ENCODE measurements around the gene CD5L. TPM values are rescaled to one million over a fixed set of nuclear protein-coding genes. Genes with fewer than 3 reads are reported as not detected.

Gene CD5L
- total and polyA plus RNA-seq, 4 donors: 1.0 TPM; not detected in 3

- DNase-seq: no peak
- no peaks in the 10 kb centered on the region for H3K9me3 ChIP-seq (ENCODE audit: control insufficient read depth, low read length)
- H3K27ac ChIP-seq (ENCODE audit: low read depth in 1 of 2, low read length in 2 of 2): no peak overlapping the region
- H3K36me3 ChIP-seq (ENCODE audit: control insufficient read depth in 1 of 2, insufficient read depth in 2 of 2, low read length in 1 of 2): no peaks in the 10 kb centered on the region
- H3K4me3 ChIP-seq (ENCODE audit: low read length in 2 of 2): no peak overlapping the region
- H3K4me1 ChIP-seq (ENCODE audit: control insufficient read depth in 1 of 2, insufficient read depth in 2 of 2, low read length in 2 of 2): no peaks in the 10 kb centered on the region
- ATAC-seq (ENCODE audit: low FRiP score): no peak
- no peaks in the 10 kb centered on the region for H3K27me3 ChIP-seq (ENCODE audit: control insufficient read depth in 1 of 2, insufficient read depth in 2 of 2, low read length in 1 of 2)
- 86 to 91% methylated on average over 2 of the region's 2 CpGs for whole genome bisulfite sequencing, 2 donors
- intact Hi-C loops (cut with DNase I): no loop called here
These were observed 7.7 kb upstream of the CD5L start for GRCh38 chr1:157849229-157849875.

DNA sequence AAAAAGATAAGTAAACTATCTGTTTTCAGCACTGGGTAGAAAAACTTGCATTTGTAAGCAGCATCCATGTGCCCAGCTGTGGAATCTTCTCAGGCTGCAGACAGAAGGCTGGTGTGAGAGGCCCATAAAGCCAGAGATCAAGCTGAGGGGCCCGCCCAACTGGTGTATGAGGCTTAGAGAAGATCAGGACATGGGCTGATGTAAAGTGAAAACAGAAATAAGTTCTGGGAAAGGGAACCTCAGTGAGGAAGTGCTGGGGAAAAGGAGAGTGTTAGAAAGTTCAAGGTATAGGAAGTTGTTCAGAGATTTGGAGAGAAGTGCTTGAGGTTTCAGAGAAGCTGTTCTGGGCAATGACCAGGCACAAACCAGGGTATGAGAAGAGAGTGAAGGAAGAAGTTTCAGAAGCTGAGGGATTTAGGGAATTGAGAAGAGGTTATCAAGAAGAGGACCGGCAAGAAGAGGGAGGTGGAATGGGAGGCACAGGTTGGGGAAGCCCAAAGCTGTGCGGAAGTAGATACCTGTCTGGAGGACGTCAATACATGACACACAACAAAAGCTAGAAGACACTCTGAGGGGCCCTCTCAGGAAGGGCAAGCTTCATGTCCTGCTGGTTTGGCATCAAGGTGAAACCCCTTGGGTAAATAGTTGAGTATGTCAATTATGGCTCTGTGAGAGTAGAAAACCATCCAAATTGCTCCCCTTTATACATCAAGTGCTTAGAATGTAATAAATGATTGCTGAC, 2.7 kb upstream of the CD5L start:
- peak in 1 of 2 donors; percentile 51 for DNase-seq
- Histone ChIP-seq H3K9me3 (ENCODE audit: control insufficient read depth, low read length) (no peaks in the 10 kb centered on the region), H3K27me3 (ENCODE audit: control insufficient read depth in 1 of 2, insufficient read depth in 2 of 2, low read length in 1 of 2) (no peaks in the 10 kb centered on the region), H3K4me1 (ENCODE audit: control insufficient read depth in 1 of 2, insufficient read depth in 2 of 2, low read length in 2 of 2) (no peaks in the 10 kb centered on the region), H3K36me3 (ENCODE audit: control insufficient read depth in 1 of 2, insufficient read depth in 2 of 2, low read length in 1 of 2) (no peaks in the 10 kb centered on the region), H3K4me3 (ENCODE audit: low read length in 2 of 2) (no peak overlapping the region), H3K27ac (ENCODE audit: low read depth in 1 of 2, low read length in 2 of 2) (no peak overlapping the region)
- 70 to 79% methylated on average over 4 of the region's 4 CpGs for WGBS, 2 donors
- intact Hi-C loops (cut with DNase I): no loop called here
- ATAC-seq (ENCODE audit: low FRiP score): no peak

- no peaks in the 10 kb centered on the region for H3K36me3 ChIP-seq (ENCODE audit: control insufficient read depth in 1 of 2, insufficient read depth in 2 of 2, low read length in 1 of 2)
- H3K4me3 ChIP-seq (ENCODE audit: low read length in 2 of 2): no peak overlapping the region
- no peaks in the 10 kb centered on the region for H3K27me3 ChIP-seq (ENCODE audit: control insufficient read depth in 1 of 2, insufficient read depth in 2 of 2, low read length in 1 of 2)
- H3K4me1 ChIP-seq (ENCODE audit: control insufficient read depth in 1 of 2, insufficient read depth in 2 of 2, low read length in 2 of 2): no peaks in the 10 kb centered on the region
- H3K9me3 ChIP-seq (ENCODE audit: control insufficient read depth, low read length): peaks cover 3% of the 10 kb centered on the region
- intact Hi-C loops (cut with DNase I): no loop called here
- H3K27ac ChIP-seq (ENCODE audit: low read depth in 1 of 2, low read length in 2 of 2): no peak overlapping the region
- WGBS, 2 donors: 76 to 83% methylated on average over 1 of the region's 1 CpG
- ATAC-seq (ENCODE audit: low FRiP score) (no peak), DNase-seq (no peak)
These were observed 1.3 kb upstream of the CD5L start for GRCh38 chr1:157842939-157843338.

DNA sequence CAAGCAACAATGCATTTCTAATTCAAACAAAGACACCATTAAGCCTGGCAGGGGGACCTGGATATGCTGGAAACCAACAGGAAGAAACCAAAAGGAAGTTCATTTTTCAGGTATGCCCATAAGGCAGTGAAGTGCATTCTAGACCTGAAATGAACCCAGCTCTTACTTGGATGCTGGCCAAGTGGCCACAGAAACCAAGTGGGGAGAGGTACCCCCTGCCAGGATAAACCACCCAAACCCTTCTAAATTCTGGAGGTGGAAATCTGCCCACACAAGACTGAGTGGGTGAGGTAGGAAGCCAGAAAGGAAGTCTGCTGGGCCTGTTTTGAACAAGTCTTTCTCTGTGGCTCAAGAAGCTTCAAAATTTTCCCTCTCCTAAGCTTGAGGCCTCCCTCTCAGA, 2.6 kb downstream of the CD5L start:
- DNase-seq: no peak
- H3K9me3 ChIP-seq (ENCODE audit: control insufficient read depth, low read length): peaks cover 3% of the 10 kb centered on the region
- ATAC-seq (ENCODE audit: low FRiP score): no peak
- no peak overlapping the region for H3K4me3 ChIP-seq (ENCODE audit: low read length in 2 of 2)
- no peaks in the 10 kb centered on the region for H3K4me1 ChIP-seq (ENCODE audit: control insufficient read depth in 1 of 2, insufficient read depth in 2 of 2, low read length in 2 of 2)
- intact Hi-C loops (cut with DNase I): no loop called here
- H3K27ac ChIP-seq (ENCODE audit: low read depth in 1 of 2, low read length in 2 of 2): no peak overlapping the region
- no peaks in the 10 kb centered on the region for H3K36me3 ChIP-seq (ENCODE audit: control insufficient read depth in 1 of 2, insufficient read depth in 2 of 2, low read length in 1 of 2)
- H3K27me3 ChIP-seq (ENCODE audit: control insufficient read depth in 1 of 2, insufficient read depth in 2 of 2, low read length in 1 of 2): no peaks in the 10 kb centered on the region

DNA sequence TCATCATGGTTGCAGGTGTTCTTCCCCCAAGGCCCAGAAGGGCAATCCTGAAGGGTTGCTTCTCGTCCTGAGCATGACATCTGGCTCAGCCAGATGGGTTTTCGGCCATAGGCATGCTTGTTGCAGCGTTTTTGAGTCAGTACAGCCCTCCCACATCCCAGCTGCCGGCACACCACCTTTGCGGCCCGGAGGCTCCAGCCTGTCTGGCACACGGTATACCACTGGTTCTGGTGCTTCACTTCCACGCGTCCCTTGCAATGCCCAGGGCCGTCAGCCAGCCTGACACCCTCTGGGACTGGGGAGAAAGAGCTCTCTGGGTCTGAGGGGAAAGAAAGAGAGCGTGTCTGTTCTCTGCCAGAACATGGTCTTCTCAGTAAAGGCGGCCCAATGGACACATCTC, 7.2 kb downstream of the CD5L start:
- intact Hi-C loops (cut with DNase I): no loop called here
- 73 to 75% methylated on average over 12 of the region's 12 CpGs for WGBS, 2 donors
- no peaks in the 10 kb centered on the region for H3K36me3 ChIP-seq (ENCODE audit: control insufficient read depth in 1 of 2, insufficient read depth in 2 of 2, low read length in 1 of 2)
- peaks cover 3% of the 10 kb centered on the region for H3K9me3 ChIP-seq (ENCODE audit: control insufficient read depth, low read length)
- no peak for ATAC-seq (ENCODE audit: low FRiP score)
- no peaks in the 10 kb centered on the region for H3K27me3 ChIP-seq (ENCODE audit: control insufficient read depth in 1 of 2, insufficient read depth in 2 of 2, low read length in 1 of 2)
- no peaks in the 10 kb centered on the region for H3K4me1 ChIP-seq (ENCODE audit: control insufficient read depth in 1 of 2, insufficient read depth in 2 of 2, low read length in 2 of 2)
- no peak for DNase-seq
- no peak overlapping the region for H3K27ac ChIP-seq (ENCODE audit: low read depth in 1 of 2, low read length in 2 of 2)
- H3K4me3 ChIP-seq (ENCODE audit: low read length in 2 of 2): no peak overlapping the region

DNA sequence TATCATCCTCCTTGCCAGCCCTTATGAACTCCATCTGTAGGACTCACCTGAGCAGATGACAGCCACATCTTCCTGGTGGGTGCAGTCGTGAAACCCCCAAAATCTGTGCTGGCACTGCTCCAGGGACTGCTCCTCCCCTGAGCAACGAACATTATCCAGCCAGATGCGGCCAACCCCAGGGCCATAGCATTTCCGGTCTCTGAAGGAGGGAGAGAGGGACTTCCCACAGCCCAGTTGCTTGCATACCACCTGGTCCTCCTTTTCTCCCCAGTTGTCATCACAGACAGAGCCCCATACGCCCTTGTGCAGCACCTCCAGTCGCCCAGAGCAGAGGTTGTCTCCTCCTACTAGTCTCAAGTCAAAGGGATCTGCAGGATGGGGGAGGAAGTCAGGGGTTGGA, 8.5 kb downstream of the CD5L start:
- 75 to 79% methylated on average over 6 of the region's 6 CpGs for WGBS, 2 donors
- H3K4me1 ChIP-seq (ENCODE audit: control insufficient read depth in 1 of 2, insufficient read depth in 2 of 2, low read length in 2 of 2): no peaks in the 10 kb centered on the region
- no peak for DNase-seq
- no peak overlapping the region for H3K27ac ChIP-seq (ENCODE audit: low read depth in 1 of 2, low read length in 2 of 2)
- H3K36me3 ChIP-seq (ENCODE audit: control insufficient read depth in 1 of 2, insufficient read depth in 2 of 2, low read length in 1 of 2): no peaks in the 10 kb centered on the region
- intact Hi-C loops (cut with DNase I): no loop called here
- no peaks in the 10 kb centered on the region for H3K9me3 ChIP-seq (ENCODE audit: control insufficient read depth, low read length)
- H3K4me3 ChIP-seq (ENCODE audit: low read length in 2 of 2): no peak overlapping the region
- no peaks in the 10 kb centered on the region for H3K27me3 ChIP-seq (ENCODE audit: control insufficient read depth in 1 of 2, insufficient read depth in 2 of 2, low read length in 1 of 2)
- no peak for ATAC-seq (ENCODE audit: low FRiP score)

DNA sequence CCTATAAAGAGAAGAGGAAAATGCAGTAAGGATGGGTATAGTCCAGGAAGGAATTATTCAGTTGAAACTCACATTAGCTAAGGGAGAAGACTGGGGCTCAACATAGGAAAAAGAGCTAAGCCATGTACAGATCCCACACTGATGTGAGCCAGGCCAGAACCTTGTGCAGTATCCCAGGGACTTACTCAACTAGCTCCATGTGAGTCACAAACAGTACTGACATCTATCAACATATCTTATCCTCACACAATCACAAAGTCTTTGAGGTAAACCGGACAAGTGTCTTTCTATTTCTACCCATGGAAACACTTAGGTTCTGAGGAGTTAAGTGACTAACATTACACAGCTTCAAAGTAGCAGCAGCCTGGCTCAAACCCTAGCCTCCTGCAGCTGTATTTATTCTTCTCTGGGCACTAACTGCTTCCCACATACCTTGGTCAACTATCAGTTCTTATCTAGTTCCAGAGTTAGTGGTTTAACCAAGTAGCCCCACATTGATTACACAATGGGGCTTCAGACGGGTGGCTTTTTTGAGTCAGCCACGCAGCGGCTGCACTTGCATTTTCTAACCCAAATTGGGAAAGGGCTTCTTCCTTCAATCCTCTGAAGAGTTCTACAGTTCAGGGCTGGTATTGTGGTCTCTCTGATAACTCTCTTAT, 9.5 kb downstream of the CD5L start:
- Histone ChIP-seq H3K9me3 (ENCODE audit: control insufficient read depth, low read length) (no peaks in the 10 kb centered on the region), H3K36me3 (ENCODE audit: control insufficient read depth in 1 of 2, insufficient read depth in 2 of 2, low read length in 1 of 2) (no peaks in the 10 kb centered on the region), H3K27ac (ENCODE audit: low read depth in 1 of 2, low read length in 2 of 2) (no peak overlapping the region), H3K4me1 (ENCODE audit: control insufficient read depth in 1 of 2, insufficient read depth in 2 of 2, low read length in 2 of 2) (no peaks in the 10 kb centered on the region), H3K27me3 (ENCODE audit: control insufficient read depth in 1 of 2, insufficient read depth in 2 of 2, low read length in 1 of 2) (no peaks in the 10 kb centered on the region), H3K4me3 (ENCODE audit: low read length in 2 of 2) (no peak overlapping the region)
- intact Hi-C loops (cut with DNase I): no loop called here
- ATAC-seq (ENCODE audit: low FRiP score) (no peak), DNase-seq (no peak)
- WGBS, 2 donors: 74 to 77% methylated on average over 4 of the region's 4 CpGs

GRCh38 chr1:157830887-157831286, 10.7 kb downstream of the CD5L start:
- WGBS, 2 donors: 72 to 74% methylated on average over 2 of the region's 2 CpGs
- no peak for ATAC-seq (ENCODE audit: low FRiP score)
- Histone ChIP-seq H3K9me3 (ENCODE audit: control insufficient read depth, low read length) (no peaks in the 10 kb centered on the region), H3K36me3 (ENCODE audit: control insufficient read depth in 1 of 2, insufficient read depth in 2 of 2, low read length in 1 of 2) (no peaks in the 10 kb centered on the region), H3K27ac (ENCODE audit: low read depth in 1 of 2, low read length in 2 of 2) (no peak overlapping the region), H3K27me3 (ENCODE audit: control insufficient read depth in 1 of 2, insufficient read depth in 2 of 2, low read length in 1 of 2) (no peaks in the 10 kb centered on the region), H3K4me1 (ENCODE audit: control insufficient read depth in 1 of 2, insufficient read depth in 2 of 2, low read length in 2 of 2) (no peaks in the 10 kb centered on the region), H3K4me3 (ENCODE audit: low read length in 2 of 2) (no peak overlapping the region)
- no peak for DNase-seq
- intact Hi-C loops (cut with DNase I): no loop called here

DNA sequence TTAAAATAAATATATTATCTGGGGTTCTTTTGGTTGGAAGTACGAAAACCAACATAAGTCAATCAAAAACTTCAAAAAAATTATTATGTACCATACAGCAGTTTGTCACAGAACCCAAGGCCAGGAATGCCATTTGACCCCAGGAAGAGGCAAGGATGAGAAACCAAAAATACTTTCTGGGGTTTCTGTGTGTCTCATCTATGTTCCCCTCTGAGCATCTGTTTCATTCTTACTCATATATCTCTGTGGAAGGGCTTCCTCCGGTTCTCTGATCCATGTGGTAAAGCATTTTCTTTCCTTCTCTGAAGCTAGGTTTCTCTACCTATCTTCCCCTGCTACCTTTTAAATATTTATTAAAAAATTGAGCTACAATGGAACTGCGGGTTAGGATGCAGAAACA, 11.9 kb downstream of the CD5L start:
- H3K4me1 ChIP-seq (ENCODE audit: control insufficient read depth in 1 of 2, insufficient read depth in 2 of 2, low read length in 2 of 2): no peaks in the 10 kb centered on the region
- H3K9me3 ChIP-seq (ENCODE audit: control insufficient read depth, low read length): no peaks in the 10 kb centered on the region

More for the DNA sequence above, 11.9 kb downstream of the CD5L start:
- Histone ChIP-seq H3K4me3 (ENCODE audit: low read length in 2 of 2) (no peak overlapping the region), H3K36me3 (ENCODE audit: control insufficient read depth in 1 of 2, insufficient read depth in 2 of 2, low read length in 1 of 2) (no peaks in the 10 kb centered on the region), H3K27me3 (ENCODE audit: control insufficient read depth in 1 of 2, insufficient read depth in 2 of 2, low read length in 1 of 2) (no peaks in the 10 kb centered on the region), H3K27ac (ENCODE audit: low read depth in 1 of 2, low read length in 2 of 2) (no peak overlapping the region)
- no peak for DNase-seq
- intact Hi-C loops (cut with DNase I): no loop called here
- WGBS, 2 donors: 76 to 82% methylated on average over 3 of the region's 3 CpGs
- ATAC-seq (ENCODE audit: low FRiP score): no peak

Measured in aorta (tissue), 5 donors.